HepG2 (cell line): ENCODE data around the gene MARCHF9. TPM values are rescaled to one million over a fixed set of nuclear protein-coding genes. Genes with fewer than 3 reads are reported as not detected.
A peak's percentile ranks its signal among the peaks of the same experiment; 100 is the strongest.

ENCODE experiments used
- CBX1 ChIP-seq: IDR thresholded peaks from one replicate; pipeline ENCODE4 v1.6.1; 2016; ENCODE audit warnings: antibody characterized with exemption, low read depth
- CEBPB ChIP-seq: IDR thresholded peaks from 2 replicates; pipeline ENCODE4 v1.6.1; 2011; ENCODE audit warnings: low read depth, low read length, improper control_type of control experiment, borderline replicate concordance
- CREM ChIP-seq, 2 experiments: sonication (generic) in 1 of 2; formaldehyde crosslinking in 1 of 2; IDR thresholded peaks; 2 replicates each; pipeline versions ENCODE4 v1.4.0 to v1.6.1; 2016 to 2020; ENCODE audit warnings: antibody characterized with exemption in 1 of 2, mild to moderate bottlenecking in 1 of 2, missing genetic modification reagents in 1 of 2
- FOXC1 ChIP-seq: sonication (generic); formaldehyde crosslinking; IDR thresholded peaks from 2 replicates; pipeline ENCODE4 v1.8.0; 2022; ENCODE audit warnings: mild to moderate bottlenecking, missing genetic modification reagents, borderline replicate concordance
- HNRNPUL1 ChIP-seq: fragments of 200-400 bp; formaldehyde crosslinking; IDR thresholded peaks from 2 replicates; pipeline ENCODE4 v1.6.1; 2017; ENCODE audit warnings: low read depth, mild to moderate bottlenecking, low read length, moderate library complexity
- KDM2A ChIP-seq: sonication (generic); formaldehyde crosslinking; IDR thresholded peaks from 2 replicates; pipeline ENCODE4 v1.4.0; 2020; ENCODE audit warnings: low read depth, missing genetic modification reagents, borderline replicate concordance
- KLF11 ChIP-seq: IDR thresholded peaks from 2 replicates; pipeline ENCODE4 v1.6.1; 2016; ENCODE audit warnings: missing compliant biosample characterization
- MAX ChIP-seq: IDR thresholded peaks from 2 replicates; pipeline ENCODE4 v1.6.1; 2012; ENCODE audit warnings: inconsistent platforms
- MEIS2 ChIP-seq: sonication (generic); formaldehyde crosslinking; IDR thresholded peaks from 2 replicates; pipeline ENCODE4 v1.9.0; 2021; ENCODE audit warnings: mild to moderate bottlenecking, missing genetic modification reagents
- MYPOP ChIP-seq: sonication (generic); formaldehyde crosslinking; IDR thresholded peaks from 2 replicates; pipeline ENCODE4 v1.8.1; 2023; ENCODE audit warnings: mild to moderate bottlenecking, moderate library complexity, missing genetic modification reagents
- MZF1 ChIP-seq: sonication (generic); formaldehyde crosslinking; IDR thresholded peaks from 2 replicates; pipeline ENCODE4 v1.8.1; 2023; ENCODE audit warnings: mild to moderate bottlenecking, missing genetic modification reagents, borderline replicate concordance
- NFIC ChIP-seq: IDR thresholded peaks from 2 replicates; pipeline ENCODE4 v1.6.1; 2012; ENCODE audit warnings: mild to moderate bottlenecking, low read length, inconsistent platforms
- NPAS2 ChIP-seq: sonication (generic); formaldehyde crosslinking; IDR thresholded peaks from 2 replicates; pipeline ENCODE4 v1.8.0; 2022; ENCODE audit warnings: mild to moderate bottlenecking, missing genetic modification reagents, borderline replicate concordance
- SNAI1 ChIP-seq: sonication (generic); formaldehyde crosslinking; IDR thresholded peaks from 2 replicates; pipeline ENCODE4 v1.5.0; 2020; ENCODE audit warnings: mild to moderate bottlenecking, missing genetic modification reagents, borderline replicate concordance
- TBX3 ChIP-seq: fragments of 450-650 bp; IDR thresholded peaks from 2 replicates; pipeline ENCODE4 v1.6.1; 2017; ENCODE audit warnings: antibody characterized with exemption, mild to moderate bottlenecking, inconsistent platforms, borderline replicate concordance
- ZBTB3 ChIP-seq: sonication (generic); formaldehyde crosslinking; IDR thresholded peaks from 2 replicates; pipeline ENCODE4 v1.4.0; 2020; ENCODE audit warnings: low read depth, mild to moderate bottlenecking, moderate library complexity, missing genetic modification reagents, borderline replicate concordance
- ZBTB37 ChIP-seq: sonication (generic); formaldehyde crosslinking; IDR thresholded peaks from 2 replicates; pipeline ENCODE4 v1.4.0; 2020; ENCODE audit warnings: mild to moderate bottlenecking, missing genetic modification reagents
- ZFP1 ChIP-seq: IDR thresholded peaks from 2 replicates; pipeline ENCODE4 v1.6.1; 2016
- ZFP62 ChIP-seq: sonication (generic); formaldehyde crosslinking; IDR thresholded peaks from 2 replicates; pipeline ENCODE4 v1.4.0; 2020; ENCODE audit warnings: missing genetic modification reagents
- ZNF124 ChIP-seq: sonication (generic); formaldehyde crosslinking; IDR thresholded peaks from 2 replicates; pipeline ENCODE4 v1.4.0; 2020; ENCODE audit warnings: missing genetic modification reagents
- ZNF143 ChIP-seq: sonication (generic); formaldehyde crosslinking; IDR thresholded peaks from 2 replicates; pipeline ENCODE4 v1.4.0; 2020; ENCODE audit warnings: missing genetic modification reagents
- ZNF232 ChIP-seq: sonication (generic); formaldehyde crosslinking; IDR thresholded peaks from 2 replicates; pipeline ENCODE4 v1.4.0; 2020; ENCODE audit warnings: missing genetic modification reagents, borderline replicate concordance
- ZNF263 ChIP-seq: sonication (generic); formaldehyde crosslinking; IDR thresholded peaks from 2 replicates; pipeline ENCODE4 v1.4.0; 2020; ENCODE audit warnings: missing genetic modification reagents
- ZNF605 ChIP-seq: sonication (generic); formaldehyde crosslinking; IDR thresholded peaks from 2 replicates; pipeline ENCODE4 v1.8.0; 2022; ENCODE audit warnings: mild to moderate bottlenecking, missing genetic modification reagents
- ZNF652 ChIP-seq: IDR thresholded peaks from 2 replicates; pipeline ENCODE4 v1.6.1; 2016; ENCODE audit warnings: low read depth, borderline replicate concordance
- ZNF761 ChIP-seq: sonication (generic); formaldehyde crosslinking; conservative IDR thresholded peaks from 2 replicates; pipeline ENCODE4 v1.4.0; 2020; ENCODE audit warnings: mild to moderate bottlenecking, missing genetic modification reagents
- ZNF768 ChIP-seq: sonication (generic); formaldehyde crosslinking; IDR thresholded peaks from 2 replicates; pipeline ENCODE4 v1.4.0; 2020; ENCODE audit warnings: missing genetic modification reagents
- ZNF775 ChIP-seq: sonication (generic); formaldehyde crosslinking; IDR thresholded peaks from 2 replicates; pipeline ENCODE4 v1.4.0; 2020; ENCODE audit warnings: missing genetic modification reagents, mild to moderate bottlenecking, moderate library complexity, borderline replicate concordance
- ZNF780A ChIP-seq: sonication (generic); formaldehyde crosslinking; IDR thresholded peaks from 2 replicates; pipeline ENCODE4 v1.8.0; 2022; ENCODE audit warnings: mild to moderate bottlenecking, missing genetic modification reagents, moderate library complexity
- polyA plus RNA-seq, 8 experiments: library from polyadenylated mRNA; depleted of rRNA in 3 of 8; stranded (reverse) in 7 of 8; unstranded in 1 of 8; fragments of >200 nt; fragmentation: Illumina TruSeq in 4 of 8; extraction: Trizol in 4 of 8; gene quantifications; 2 replicates each; pipeline versions ENCODE4 v1.2.1 to v1.2.3, GENCODE V29; 2011 to 2016; ENCODE audit warnings: low read depth in 4 of 8, missing spikeins in 1 of 8, mixed read lengths in 1 of 8; ENCODE audit not compliant: insufficient read depth in 1 of 8
- total RNA-seq, 5 experiments: library from RNA; depleted of rRNA; stranded (reverse); fragments of >200 nt; fragmentation: Illumina TruSeq; extraction: Trizol; gene quantifications; 2 replicates each; pipeline ENCODE4 v1.2.3, GENCODE V29; 2016; ENCODE audit warnings: low read depth in 1 of 5

MARCHF9 gene
- total and polyA plus RNA-seq, 2 of the 13 experiments (the other 11 are each of a cell fraction or from before 2014, with no cell fraction given), result 5.7 to 9.6 TPM

GRCh38 chr12:57751788-57752667, 2.9 kb upstream of the MARCHF9 start, which contains the start of gene CDK4 (continued):
- TF ChIP-seq HNRNPUL1, result 0 out of 2 replicates have a peak, but pooled peaks have one; percentile 48
- TF ChIP-seq FOXC1 (CRISPR knock-in tag), result peak; percentile 96
- TF ChIP-seq KLF11 (CRISPR knock-in tag), result peak; percentile 95
- peak; percentile 71; the same call in 1 of the 2 replicates for TF ChIP-seq ZNF775 (CRISPR knock-in tag)
- peak; percentile 96 for TF ChIP-seq KDM2A (CRISPR knock-in tag)
- TF ChIP-seq MAX, result peak; percentile 99
- no peak for TF ChIP-seq ZBTB3 (CRISPR knock-in tag)
- peak; percentile 90 for TF ChIP-seq MEIS2 (CRISPR knock-in tag)
- TF ChIP-seq NPAS2 (CRISPR knock-in tag), result peak; percentile 90; the same call in 1 of the 2 replicates
- TF ChIP-seq ZFP62 (CRISPR knock-in tag), result no peak
- TF ChIP-seq NFIC, result no peak
- TF ChIP-seq ZNF143 (CRISPR knock-in tag), result 0 out of 2 replicates have a peak, but pooled peaks have one; percentile 30
- peak; percentile 50 for TF ChIP-seq ZNF768 (CRISPR knock-in tag)
- TF ChIP-seq CEBPB, result no peak
- TF ChIP-seq ZBTB37 (CRISPR knock-in tag), result no peak
- peak; percentile 94 for TF ChIP-seq TBX3
- TF ChIP-seq ZNF263 (CRISPR knock-in tag), result peak; percentile 84
- TF ChIP-seq MYPOP, result no peak; the same call in 1 of the 2 replicates
- peak; percentile 85 for TF ChIP-seq ZNF761
- TF ChIP-seq CREM (IDR thresholded peaks at IDR 0.05), result peak; percentile 70
- no peak for TF ChIP-seq CREM (CRISPR knock-in tag; IDR thresholded peaks at IDR 0.05)
- peak; percentile 60; the same call in 1 of the 2 replicates for TF ChIP-seq ZNF780A (CRISPR knock-in tag)
- no peak for TF ChIP-seq SNAI1
- TF ChIP-seq MZF1 (CRISPR knock-in tag), result no peak; the same call in 1 of the 2 replicates
- TF ChIP-seq CBX1, result peak; percentile 25
- TF ChIP-seq ZFP1 (CRISPR knock-in tag), result peak; percentile 89; the same call in 1 of the 2 replicates
- TF ChIP-seq ZNF124 (CRISPR knock-in tag), result 0 out of 2 replicates have a peak, but pooled peaks have one; percentile 51
- TF ChIP-seq ZNF652 (CRISPR knock-in tag), result 0 out of 2 replicates have a peak, but pooled peaks have one; percentile 18
- peak; percentile 89 for TF ChIP-seq ZNF605 (CRISPR knock-in tag)
- TF ChIP-seq ZNF232 (CRISPR knock-in tag), result peak; percentile 84; the same call in 1 of the 2 replicates
